ENCODE measurements around the gene CDK7. TPM values are rescaled to one million over a fixed set of nuclear protein-coding genes. Genes with fewer than 3 reads are reported as not detected.

CDK7 gene
- total and polyA plus RNA-seq, 9 of the 15 experiments (the other 6 are each of a cell fraction or from before 2014, with no cell fraction given) = 41.7 to 143 (median 65.3) TPM

DNA sequence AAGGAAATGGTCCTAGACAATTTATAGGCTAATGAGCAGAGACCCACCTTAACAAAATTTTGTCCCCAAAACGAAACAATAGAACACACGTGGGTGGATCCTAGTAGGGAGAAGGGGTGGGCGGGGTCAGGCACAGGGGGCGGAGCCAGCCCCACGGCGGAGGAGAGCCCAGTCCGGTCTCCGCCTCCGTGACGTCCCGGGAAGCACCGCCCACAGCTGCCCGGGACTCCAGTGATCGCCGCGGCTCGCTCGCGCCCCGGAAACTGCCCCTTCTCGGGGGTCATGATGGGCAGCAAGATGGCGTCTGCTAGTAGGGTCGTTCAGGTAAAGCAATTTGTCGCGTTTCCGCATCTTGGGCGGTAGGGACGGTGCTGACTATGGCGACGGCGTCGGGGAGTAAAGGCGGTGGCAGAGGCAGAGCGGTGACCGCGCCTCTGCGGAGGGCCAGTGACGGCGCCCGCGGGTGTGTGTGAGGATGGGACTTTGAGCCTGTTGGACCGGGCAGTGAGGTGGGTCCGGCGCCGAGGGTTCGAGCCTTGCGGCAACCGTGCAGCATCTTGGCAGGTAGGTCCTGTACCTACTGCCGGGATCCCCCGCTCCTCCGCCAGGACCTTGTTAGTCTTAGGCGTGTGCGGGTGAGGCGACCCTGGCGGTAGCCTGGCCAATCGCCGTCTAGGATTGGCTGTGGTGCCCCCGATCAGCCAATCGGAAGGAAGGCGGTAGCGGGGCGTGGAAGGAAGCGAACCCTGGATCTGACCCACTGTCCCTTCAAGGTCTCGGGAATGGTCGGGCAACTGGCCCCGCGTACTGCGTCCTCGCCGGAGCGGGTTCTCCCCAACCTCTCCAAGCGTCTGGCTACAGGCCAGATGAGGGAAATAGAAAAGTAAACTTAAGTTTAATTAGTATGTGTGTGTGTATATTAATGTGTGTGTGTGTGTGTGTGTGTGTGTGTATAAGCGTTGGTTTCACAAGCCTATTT is 16.8 kb upstream of the CDK7 start (continued):
- TF ChIP-seq, protein P1, sequence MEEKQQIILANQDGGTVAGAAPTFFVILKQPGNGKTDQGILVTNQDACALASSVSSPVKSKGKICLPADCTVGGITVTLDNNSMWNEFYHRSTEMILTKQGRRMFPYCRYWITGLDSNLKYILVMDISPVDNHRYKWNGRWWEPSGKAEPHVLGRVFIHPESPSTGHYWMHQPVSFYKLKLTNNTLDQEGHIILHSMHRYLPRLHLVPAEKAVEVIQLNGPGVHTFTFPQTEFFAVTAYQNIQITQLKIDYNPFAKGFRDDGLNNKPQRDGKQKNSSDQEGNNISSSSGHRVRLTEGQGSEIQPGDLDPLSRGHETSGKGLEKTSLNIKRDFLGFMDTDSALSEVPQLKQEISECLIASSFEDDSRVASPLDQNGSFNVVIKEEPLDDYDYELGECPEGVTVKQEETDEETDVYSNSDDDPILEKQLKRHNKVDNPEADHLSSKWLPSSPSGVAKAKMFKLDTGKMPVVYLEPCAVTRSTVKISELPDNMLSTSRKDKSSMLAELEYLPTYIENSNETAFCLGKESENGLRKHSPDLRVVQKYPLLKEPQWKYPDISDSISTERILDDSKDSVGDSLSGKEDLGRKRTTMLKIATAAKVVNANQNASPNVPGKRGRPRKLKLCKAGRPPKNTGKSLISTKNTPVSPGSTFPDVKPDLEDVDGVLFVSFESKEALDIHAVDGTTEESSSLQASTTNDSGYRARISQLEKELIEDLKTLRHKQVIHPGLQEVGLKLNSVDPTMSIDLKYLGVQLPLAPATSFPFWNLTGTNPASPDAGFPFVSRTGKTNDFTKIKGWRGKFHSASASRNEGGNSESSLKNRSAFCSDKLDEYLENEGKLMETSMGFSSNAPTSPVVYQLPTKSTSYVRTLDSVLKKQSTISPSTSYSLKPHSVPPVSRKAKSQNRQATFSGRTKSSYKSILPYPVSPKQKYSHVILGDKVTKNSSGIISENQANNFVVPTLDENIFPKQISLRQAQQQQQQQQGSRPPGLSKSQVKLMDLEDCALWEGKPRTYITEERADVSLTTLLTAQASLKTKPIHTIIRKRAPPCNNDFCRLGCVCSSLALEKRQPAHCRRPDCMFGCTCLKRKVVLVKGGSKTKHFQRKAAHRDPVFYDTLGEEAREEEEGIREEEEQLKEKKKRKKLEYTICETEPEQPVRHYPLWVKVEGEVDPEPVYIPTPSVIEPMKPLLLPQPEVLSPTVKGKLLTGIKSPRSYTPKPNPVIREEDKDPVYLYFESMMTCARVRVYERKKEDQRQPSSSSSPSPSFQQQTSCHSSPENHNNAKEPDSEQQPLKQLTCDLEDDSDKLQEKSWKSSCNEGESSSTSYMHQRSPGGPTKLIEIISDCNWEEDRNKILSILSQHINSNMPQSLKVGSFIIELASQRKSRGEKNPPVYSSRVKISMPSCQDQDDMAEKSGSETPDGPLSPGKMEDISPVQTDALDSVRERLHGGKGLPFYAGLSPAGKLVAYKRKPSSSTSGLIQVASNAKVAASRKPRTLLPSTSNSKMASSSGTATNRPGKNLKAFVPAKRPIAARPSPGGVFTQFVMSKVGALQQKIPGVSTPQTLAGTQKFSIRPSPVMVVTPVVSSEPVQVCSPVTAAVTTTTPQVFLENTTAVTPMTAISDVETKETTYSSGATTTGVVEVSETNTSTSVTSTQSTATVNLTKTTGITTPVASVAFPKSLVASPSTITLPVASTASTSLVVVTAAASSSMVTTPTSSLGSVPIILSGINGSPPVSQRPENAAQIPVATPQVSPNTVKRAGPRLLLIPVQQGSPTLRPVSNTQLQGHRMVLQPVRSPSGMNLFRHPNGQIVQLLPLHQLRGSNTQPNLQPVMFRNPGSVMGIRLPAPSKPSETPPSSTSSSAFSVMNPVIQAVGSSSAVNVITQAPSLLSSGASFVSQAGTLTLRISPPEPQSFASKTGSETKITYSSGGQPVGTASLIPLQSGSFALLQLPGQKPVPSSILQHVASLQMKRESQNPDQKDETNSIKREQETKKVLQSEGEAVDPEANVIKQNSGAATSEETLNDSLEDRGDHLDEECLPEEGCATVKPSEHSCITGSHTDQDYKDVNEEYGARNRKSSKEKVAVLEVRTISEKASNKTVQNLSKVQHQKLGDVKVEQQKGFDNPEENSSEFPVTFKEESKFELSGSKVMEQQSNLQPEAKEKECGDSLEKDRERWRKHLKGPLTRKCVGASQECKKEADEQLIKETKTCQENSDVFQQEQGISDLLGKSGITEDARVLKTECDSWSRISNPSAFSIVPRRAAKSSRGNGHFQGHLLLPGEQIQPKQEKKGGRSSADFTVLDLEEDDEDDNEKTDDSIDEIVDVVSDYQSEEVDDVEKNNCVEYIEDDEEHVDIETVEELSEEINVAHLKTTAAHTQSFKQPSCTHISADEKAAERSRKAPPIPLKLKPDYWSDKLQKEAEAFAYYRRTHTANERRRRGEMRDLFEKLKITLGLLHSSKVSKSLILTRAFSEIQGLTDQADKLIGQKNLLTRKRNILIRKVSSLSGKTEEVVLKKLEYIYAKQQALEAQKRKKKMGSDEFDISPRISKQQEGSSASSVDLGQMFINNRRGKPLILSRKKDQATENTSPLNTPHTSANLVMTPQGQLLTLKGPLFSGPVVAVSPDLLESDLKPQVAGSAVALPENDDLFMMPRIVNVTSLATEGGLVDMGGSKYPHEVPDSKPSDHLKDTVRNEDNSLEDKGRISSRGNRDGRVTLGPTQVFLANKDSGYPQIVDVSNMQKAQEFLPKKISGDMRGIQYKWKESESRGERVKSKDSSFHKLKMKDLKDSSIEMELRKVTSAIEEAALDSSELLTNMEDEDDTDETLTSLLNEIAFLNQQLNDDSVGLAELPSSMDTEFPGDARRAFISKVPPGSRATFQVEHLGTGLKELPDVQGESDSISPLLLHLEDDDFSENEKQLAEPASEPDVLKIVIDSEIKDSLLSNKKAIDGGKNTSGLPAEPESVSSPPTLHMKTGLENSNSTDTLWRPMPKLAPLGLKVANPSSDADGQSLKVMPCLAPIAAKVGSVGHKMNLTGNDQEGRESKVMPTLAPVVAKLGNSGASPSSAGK (IDR thresholded peaks at IDR 0.05) = peak; percentile 38
- TF ChIP-seq BRD9 (IDR thresholded peaks at IDR 0.05; ENCODE audit: low read depth, partially characterized antibody) = peak; percentile 11
- no peak for TF ChIP-seq ZFPM2 (CRISPR knock-in tag; IDR thresholded peaks at IDR 0.05)
- no peak for TF ChIP-seq KAT2B (IDR thresholded peaks at IDR 0.05; ENCODE audit: low read depth, low read length)
- no peak for TF ChIP-seq MAFK (IDR thresholded peaks at IDR 0.05; ENCODE audit: low read length)
- no peak for TF ChIP-seq ZNF311 (CRISPR knock-in tag; IDR thresholded peaks at IDR 0.05)
- no peak for TF ChIP-seq NELFE (IDR thresholded peaks at IDR 0.05; ENCODE audit: insufficient read depth, insufficient read length)
- TF ChIP-seq POLR2AphosphoS5 (IDR thresholded peaks at IDR 0.05; ENCODE audit: control insufficient read depth, insufficient read depth, low read depth, low read length) = peak; percentile 75
- TF ChIP-seq TAF7 (tag; IDR thresholded peaks at IDR 0.05) = peak; percentile 82; the same call in 1 of the 2 replicates
- no peak for TF ChIP-seq SMARCA5 (IDR thresholded peaks at IDR 0.05)
- peak; percentile 90 for TF ChIP-seq ESRRA (IDR thresholded peaks at IDR 0.05; ENCODE audit: borderline replicate concordance, low read depth)
- TF ChIP-seq, protein P2, sequence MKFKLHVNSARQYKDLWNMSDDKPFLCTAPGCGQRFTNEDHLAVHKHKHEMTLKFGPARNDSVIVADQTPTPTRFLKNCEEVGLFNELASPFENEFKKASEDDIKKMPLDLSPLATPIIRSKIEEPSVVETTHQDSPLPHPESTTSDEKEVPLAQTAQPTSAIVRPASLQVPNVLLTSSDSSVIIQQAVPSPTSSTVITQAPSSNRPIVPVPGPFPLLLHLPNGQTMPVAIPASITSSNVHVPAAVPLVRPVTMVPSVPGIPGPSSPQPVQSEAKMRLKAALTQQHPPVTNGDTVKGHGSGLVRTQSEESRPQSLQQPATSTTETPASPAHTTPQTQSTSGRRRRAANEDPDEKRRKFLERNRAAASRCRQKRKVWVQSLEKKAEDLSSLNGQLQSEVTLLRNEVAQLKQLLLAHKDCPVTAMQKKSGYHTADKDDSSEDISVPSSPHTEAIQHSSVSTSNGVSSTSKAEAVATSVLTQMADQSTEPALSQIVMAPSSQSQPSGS (CRISPR knock-in tag; IDR thresholded peaks at IDR 0.05) = no peak

All from K562 (cell line).